ENCODE measurements around the gene SLC8A1.

- TF ChIP-seq CTCF (conservative IDR thresholded peaks at IDR 0.05; ENCODE audit: low read depth, low read length): no peak
- no peak for TF ChIP-seq EZH2 (IDR thresholded peaks at IDR 0.05; ENCODE audit: borderline replicate concordance, low read depth, low read length, poor library complexity, severe bottlenecking)
Measured at GRCh38 chr2:40173276-40173675, 278.6 kb downstream of the SLC8A1 start.
